ENCODE results near the gene IL12RB2.

DNA sequence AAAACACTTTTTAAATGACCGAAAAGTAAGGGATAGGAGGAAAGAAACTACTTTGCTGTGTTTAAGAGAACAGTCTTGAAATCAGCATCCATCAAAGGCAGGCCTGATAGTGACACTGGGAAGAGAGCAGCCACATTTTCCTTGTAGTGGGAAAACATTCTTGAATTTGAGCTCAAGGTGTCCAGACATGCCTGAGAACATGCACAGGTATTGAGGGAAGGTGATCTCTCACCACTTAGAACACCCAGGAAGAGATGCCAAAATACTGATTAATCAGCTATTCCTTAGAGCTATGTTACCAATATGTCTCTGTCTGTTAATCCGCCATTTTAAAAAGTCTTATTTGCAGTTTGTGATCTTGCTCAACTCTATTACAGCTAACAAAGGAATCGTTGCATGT lies 25.9 kb downstream of the IL12RB2 start:
- TF ChIP-seq CTCF (IDR thresholded peaks at IDR 0.05; ENCODE audit: extremely low read depth in 1 of 2, insufficient read depth in 1 of 2, low read depth in 1 of 2, low read length in 2 of 2) (no peak), POLR2A (IDR thresholded peaks at IDR 0.05; ENCODE audit: low read depth, low read length) (no peak), POLR2AphosphoS5 (IDR thresholded peaks at IDR 0.05; ENCODE audit: insufficient read depth, low read depth, low read length) (no peak), GATA2 (IDR thresholded peaks at IDR 0.05; ENCODE audit: insufficient read depth, insufficient read length, low read depth, low read length) (no peak), EZH2 (IDR thresholded peaks at IDR 0.05; ENCODE audit: borderline replicate concordance, low read depth, low read length, severe bottlenecking) (no peak), FOS (IDR thresholded peaks at IDR 0.05; ENCODE audit: borderline replicate concordance, insufficient read depth, low read length) (no peak), JUN (IDR thresholded peaks at IDR 0.05; ENCODE audit: borderline replicate concordance, insufficient read depth, insufficient read length, low read depth) (no peak), MYC (IDR thresholded peaks at IDR 0.05; ENCODE audit: low read depth, low read length) (no peak)

Measured in endothelial cell of umbilical vein (primary cell).